LHCN-M2 (cell line): ENCODE data around the gene PDE9A. TPM values are rescaled to one million over a fixed set of nuclear protein-coding genes. Genes with fewer than 3 reads are reported as not detected.

Source experiments
- DNase-seq: peaks from one replicate; pipeline ENCODE4 v3.0.0-alpha.2; 2012; ENCODE audit warnings: low read depth
- total RNA-seq: library from RNA; depleted of rRNA; stranded (reverse); fragments of >200 nt; gene quantifications from 2 replicates; pipeline ENCODE4 v1.2.3, GENCODE V29; 2014

Gene PDE9A
- total RNA-seq, 1 experiment from 2014 or later: not detected

DNA sequence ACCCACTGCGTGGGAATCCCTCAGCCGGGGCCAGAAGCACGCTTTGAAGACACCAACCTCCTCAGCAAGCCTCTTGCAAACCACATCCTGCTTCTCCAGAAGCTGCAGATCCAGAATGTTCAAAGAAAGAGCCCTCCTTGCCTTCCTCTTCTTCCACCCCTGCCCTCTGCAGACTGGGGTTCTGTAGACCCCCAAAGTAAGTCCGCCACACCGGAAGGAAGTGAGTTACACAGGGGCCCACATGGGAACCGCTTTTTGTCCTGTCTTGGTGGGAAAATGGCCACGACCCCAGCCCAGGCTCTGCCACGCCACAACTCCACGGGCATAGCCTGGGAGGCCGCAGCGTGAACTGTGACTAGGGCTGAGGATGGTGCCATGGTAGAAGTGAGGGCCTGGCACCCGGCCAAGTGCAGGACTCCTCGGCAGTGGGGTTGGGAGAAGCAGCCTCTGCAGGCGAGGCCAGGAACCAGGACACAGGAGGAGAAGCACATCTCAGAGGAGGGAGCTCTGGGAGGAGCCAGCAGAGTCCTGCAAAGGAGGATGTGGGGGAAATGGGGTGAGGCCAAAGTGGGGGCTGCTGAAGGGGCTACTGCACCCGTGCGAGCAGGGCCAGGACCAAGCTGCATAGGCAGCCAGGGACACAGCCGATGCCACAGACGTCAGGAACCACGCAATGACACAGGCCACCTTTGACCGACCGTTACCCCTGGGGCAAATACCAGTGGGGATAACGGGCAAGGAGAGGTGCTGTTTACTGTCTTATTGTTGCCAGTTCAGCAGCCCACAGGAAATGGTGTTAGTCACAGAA is 30.9 kb downstream of the PDE9A start:
- no peak for DNase-seq

DNA sequence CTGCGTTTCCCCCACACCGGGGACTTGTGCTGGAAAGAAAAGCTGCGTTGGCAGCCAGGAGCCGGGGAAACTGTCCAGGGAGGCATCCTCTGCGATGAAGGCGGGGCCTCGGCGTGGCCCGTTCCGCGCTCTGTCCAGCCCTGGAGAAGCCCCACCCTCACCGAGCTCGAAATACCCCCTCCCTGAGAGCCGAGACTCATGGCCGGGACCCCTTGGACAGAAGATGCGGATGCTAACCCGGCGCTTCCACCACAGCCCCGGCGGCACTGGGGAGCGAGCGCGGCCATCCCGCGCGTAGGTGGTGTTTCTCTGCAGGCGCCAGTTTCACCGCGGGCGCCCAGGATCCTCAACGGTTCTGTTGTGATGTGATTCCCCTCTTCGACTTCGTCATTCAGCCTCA is 31.6 kb downstream of the PDE9A start:
- no peak for DNase-seq

DNA sequence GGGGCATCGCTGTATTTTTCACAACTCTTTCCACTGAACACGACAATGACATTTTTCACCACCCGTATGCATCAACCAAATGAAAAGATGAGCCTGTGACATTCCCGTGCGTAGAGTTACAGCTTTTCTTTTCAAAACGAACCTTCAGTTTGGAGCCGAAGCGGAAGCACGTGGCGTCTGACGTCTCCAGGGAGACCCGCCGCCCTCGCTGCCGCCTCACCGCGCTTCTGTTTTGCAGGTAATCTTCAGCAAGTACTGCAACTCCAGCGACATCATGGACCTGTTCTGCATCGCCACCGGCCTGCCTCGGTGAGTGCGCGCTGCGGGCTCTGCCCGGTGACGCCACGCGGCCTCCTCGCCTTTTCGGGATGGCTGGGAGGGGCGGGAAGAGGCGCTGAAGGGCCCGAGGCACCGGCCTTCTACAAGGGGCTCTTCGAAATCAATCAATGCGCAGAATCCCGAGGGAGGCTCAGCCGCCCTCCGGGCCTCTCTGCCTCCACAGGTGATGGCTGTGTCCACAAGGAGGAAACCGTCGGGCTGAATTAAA is 32.6 kb downstream of the PDE9A start:
- no peak for DNase-seq

DNA sequence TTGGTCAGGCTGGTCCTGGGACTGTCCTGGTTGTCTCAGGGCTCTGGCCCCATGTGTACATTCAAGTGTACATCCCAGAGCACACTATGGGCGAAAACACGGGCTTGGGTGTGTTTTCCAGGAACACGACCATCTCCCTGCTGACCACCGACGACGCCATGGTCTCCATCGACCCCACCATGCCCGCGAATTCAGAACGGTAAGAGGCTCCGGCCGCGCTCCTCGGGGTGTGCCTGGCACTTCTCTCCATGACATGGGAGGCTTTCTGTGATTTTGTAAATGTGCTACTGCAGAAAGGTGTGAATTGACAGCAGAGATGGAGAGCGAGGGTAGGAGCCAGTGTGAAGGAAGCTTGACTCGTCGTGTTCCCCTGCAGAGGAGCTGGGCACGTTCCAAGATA is 34.4 kb downstream of the PDE9A start:
- DNase-seq: no peak

DNA sequence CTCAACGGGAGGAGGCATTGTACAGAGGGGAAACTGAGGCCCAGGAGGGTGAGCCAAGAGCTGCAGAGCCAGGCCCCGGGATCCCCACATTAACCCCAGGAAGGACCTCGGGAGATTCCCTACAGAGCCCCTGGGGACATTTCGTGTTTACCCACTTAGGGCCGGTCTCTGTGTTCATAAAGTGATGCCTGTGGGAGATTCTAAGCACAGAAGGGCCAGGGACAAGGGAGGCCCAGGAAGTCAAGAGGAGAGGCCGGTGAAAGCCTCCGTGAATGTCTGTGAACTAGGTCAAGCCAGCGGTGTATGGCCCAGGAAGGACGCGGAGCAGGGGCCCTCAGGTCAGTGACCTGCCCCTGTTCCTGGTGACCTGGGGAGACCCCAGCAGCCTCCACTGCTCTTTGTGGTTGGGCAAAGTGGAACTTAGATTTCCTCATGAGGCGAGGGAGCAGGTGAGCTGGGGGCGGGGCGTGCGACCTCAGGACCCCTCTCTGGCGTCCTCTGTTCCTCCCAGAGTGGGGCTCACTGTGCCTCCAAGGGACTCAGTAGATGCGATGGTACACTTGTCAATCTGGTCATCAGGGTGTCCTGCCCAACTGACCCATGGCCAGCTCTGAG is 34.9 kb downstream of the PDE9A start:
- no peak for DNase-seq

DNA sequence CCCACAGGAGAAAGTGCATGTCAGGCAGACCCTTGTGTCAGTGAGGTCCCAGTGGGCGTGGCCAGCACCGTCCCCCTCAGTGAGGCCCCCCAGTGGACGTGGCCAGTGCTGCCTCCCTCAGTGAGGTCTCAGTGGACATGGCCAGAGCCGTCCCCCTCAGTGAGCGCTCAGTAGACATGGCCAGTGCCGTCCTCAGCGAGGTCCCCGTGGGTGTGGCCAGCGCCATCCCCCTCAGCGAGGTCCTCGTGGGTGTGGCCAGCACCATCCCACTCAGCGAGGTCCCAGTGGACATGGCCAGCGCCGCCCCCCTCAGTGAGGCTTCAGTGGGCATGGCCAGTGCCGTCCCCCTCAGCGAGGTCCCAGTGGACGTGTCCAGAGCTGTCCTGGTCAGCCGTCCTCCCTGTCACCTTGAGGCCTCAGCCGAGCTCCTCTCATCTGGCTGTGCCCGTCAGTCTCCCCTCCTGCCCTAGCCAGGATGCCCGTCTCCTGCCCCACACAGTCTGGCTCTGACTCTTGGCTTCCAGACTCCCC is 35.5 kb downstream of the PDE9A start:
- no peak for DNase-seq

DNA sequence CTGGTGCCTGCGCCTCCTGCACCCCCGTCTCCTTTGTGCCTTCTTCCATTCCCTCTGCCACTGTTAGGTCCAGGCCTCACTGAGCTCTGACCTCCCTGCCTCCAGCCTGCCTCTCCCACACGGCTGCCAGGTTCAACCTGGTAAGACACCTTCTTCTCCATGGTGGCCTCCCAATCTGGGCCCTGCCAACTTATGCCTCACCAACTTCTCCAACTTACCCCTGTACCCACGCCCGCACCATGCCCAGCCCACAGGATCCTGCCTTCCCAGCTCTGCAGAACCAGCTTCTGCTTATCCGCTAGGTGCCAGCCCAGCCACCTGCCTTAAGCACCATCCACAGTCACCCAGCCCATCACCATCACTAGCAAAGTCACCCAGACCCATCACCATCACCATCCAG is 37.2 kb downstream of the PDE9A start:
- DNase-seq: no peak

DNA sequence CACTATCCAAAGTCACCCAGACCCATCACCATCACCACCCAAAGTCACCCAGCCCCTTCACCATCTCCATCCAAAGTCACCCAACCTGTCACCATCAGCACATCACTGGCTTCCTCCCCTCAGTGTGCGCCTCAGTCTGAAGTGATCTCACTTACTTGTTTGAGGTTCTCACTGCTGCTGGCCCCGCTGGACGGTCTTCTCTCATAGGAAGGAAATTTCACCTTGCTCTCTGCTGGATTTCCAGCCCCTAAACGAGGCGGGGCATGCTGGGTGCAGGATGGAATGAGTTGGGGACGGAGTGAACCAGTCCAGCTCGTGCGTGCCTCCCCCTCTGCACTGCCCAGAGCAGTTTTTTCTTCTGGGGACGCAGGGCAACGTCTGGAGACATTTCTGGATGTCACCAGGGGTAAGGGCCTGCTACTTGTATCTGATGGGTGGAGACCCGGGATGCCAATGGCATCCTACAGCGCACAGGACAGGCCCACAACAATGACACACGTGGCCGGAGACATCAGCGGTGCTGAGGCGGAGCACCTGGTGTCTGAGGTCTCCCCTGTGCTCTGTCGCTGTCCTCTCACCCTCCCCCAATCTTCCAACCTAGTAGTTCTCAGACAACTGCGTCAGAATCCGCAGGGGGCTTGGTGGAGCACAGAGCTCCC is 38.6 kb downstream of the PDE9A start:
- no peak for DNase-seq

DNA sequence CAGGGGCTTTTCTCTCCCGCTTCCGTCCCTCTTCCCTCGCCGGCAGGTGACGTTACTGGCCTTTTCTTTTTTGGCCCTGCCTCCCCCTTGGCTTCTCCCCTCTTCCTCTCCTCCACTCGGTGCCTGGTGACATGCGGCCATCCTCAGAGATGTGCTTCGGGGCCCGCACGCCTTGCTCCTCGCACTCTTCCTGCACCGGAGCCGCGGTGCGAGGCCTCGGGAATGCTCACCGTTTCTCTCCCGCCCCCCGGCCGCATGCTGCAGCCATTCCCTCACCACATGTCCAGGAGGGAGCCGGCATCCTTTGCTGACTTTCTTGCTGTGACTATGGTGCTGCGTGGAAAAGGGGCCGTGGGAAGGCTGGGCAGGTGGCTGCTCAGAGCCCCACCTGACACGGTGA is 39.3 kb downstream of the PDE9A start:
- no peak for DNase-seq

DNA sequence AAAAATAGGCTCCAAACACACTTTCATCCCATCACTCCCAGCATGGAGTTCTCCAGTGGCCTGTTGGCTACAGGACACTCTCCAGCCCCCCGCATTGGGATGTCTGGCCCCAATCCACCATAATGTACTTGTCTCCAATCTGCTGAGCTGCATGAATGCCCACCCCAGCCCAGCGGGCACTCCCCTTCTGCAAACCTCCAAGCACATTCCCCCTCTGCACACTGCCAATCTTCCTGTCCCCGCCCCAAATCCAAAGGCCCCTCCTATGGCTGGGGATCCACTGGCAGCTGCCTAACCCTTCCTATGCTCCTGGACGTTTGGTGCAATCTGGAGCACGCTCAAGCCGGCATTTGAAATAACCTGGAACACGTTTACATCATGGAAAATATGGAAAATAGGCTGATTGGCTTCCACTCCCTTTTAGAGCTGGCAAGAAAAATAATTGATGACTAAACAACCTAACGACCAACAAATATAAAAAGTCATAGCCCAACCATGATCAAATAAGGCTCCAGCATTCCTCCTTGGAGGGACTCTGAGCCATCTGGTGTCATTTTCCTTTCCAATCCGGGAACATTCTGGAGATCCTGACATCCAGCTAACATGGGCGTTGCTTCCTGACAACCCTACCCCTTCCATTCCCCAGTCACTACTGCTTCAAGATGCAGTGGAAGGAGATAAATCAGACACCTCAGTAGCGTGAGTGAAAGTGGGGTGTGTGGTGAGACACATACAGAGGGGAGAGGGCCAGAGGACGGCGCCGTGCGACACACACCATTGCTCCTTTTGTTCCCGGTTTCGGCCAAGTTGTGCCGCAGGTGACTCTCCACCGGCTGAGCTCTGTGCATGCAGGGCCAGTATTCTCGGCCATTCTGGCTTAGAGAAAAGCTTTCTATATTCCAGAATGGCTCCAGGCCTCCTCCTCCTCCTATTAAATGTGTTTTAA is 41.6 kb downstream of the PDE9A start:
- no peak for DNase-seq

DNA sequence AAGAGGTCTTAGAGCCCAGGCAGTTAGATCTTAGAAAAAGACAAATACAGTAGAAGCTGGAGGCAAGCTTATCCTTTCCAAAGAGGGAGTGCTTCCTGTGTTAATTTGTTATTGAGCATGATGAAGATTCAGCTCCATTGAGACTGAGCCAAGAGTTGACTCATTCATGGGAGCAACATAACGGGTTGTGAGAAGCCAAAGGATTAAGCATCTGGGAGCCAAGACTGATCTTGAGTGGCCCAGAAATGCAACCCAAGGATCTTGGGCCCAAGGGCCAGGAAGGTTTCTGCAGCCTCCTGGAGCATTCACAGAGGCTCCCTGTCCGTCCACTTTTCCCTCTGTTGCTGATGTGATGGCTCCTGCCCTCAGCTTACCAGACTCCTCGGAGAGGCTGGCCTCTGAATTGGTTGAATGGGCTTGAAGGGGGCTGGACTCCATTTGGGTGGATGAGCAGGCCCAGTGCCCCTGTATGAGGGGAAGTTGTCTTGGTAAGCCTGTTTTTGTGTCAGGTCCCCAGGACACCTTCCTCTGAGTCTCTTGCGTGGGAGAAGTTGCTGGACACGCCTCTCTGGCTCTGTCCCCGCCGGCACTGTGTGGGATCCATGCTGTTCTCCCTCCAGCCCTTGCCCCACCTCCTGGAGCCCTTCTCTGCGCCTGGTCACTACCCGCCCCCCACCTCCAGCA is 42.4 kb downstream of the PDE9A start:
- DNase-seq: peak; percentile 18

DNA sequence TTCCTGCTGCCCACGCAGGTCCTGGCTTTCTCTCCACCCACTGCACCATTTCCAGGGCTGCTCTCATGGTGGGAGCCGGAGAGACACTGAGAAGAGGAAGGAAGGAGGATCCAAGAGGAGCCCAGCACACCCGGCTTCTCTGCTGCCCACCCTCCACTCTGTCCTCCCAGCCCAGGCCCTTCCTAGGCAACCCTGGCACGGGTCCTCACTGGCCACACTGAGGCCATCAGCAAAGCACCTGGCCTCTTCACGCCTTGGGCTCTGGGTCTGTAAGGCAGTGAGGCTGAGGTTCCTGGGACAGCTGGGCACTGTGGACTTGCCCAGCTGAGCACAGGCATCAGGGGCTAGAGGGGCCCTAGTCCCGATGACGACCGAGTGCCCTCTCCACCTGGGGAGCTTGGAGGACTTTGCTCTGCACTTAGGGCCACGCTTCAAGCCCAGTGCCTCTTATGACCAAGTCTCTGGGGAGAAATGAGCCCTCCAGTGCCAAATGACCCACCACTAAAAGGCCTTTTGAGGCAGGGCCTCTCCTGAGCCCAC is 43.1 kb downstream of the PDE9A start:
- no peak for DNase-seq

DNA sequence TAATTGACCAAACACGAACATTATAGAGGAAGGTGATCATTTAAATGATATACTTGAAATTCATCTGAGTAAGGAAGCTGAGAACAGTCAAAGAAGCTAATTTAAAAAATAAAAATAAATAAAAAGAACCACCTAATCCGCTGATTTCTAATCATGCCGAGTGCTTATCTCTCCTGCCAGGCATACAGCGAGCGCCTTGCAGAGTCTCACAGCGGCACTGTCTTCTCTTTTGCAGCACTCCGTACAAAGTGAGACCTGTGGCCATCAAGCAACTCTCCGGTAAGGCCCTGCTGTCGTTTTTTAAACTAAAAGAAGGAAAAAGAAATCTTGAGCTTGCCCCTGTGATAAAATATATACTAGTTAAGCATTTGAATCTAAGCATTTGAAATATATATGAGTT is 45.3 kb downstream of the PDE9A start:
- no peak for DNase-seq

DNA sequence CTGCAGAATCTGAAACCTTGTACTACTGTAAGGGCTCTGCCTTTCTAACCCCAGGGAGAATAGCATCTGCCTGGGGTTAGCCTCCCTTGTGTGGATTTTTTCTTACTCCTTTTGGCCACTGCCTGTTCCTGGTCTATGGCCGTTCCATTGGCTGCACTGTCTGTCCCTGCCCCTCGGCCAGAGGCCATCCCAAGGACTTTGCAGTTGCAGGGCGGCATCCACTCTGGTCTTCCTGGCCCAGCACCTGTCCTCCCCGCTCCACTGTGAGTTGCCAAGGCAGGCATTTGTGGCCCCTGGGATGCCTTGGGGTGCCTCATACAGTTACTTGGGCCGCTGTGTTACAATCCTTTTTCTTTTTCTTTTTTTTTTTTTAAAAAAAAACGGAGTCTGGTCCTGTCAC is 45.8 kb downstream of the PDE9A start:
- no peak for DNase-seq

DNA sequence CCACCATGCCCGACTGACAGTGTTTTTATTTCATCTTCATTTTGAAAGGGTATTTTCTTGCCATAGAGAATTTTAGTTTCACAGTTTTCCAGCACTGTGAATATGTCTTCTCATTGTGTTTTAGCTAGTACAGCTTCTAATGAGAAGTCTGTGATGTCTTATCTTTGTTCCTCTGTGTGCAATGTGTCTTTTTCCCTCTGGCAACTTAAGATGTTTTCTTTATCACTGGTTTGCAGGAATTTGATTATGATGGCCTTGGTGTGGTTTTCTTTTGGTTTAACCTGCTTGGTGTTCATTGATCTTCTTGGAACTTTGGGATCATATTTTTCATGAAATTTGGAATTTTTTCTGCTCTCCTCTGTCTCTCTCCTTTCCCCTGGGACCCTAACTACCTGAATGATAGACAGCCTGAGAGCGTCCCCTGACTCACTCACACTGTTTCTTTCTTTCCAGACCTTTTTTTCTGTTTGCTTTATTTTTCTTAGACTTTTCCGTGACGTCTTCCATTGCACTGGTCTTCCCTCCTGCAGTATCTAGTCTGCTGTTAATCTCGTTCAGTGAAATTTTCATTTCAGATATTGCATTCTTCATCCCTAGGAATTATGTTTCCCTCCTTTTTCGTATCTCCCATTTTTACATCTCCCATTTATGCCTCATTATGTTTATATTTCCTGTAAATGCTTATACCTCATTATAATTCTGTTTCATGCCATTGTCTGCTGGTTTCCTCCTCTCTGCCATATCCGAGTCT is 48.5 kb downstream of the PDE9A start:
- no peak for DNase-seq

DNA sequence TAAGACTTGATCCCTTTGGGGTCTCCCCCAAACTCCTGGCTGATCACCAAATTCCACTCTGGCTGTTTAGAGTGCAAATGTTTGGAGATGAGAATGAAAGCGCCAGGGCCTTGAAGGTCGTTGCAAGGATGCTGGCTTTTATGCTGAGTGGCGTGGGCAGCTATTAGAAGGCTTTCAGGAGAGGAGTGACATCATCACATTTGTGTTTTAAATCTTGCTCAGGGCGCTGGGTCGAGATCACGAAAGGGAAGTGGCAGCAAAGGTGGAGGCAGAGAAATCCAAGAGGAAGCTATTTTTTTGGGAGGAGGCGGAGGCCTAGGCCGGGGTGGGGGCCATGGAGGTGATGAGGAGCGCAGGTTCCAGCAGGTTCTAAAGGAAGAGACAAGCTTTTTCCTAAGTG is 49.3 kb downstream of the PDE9A start:
- DNase-seq: no peak

DNA sequence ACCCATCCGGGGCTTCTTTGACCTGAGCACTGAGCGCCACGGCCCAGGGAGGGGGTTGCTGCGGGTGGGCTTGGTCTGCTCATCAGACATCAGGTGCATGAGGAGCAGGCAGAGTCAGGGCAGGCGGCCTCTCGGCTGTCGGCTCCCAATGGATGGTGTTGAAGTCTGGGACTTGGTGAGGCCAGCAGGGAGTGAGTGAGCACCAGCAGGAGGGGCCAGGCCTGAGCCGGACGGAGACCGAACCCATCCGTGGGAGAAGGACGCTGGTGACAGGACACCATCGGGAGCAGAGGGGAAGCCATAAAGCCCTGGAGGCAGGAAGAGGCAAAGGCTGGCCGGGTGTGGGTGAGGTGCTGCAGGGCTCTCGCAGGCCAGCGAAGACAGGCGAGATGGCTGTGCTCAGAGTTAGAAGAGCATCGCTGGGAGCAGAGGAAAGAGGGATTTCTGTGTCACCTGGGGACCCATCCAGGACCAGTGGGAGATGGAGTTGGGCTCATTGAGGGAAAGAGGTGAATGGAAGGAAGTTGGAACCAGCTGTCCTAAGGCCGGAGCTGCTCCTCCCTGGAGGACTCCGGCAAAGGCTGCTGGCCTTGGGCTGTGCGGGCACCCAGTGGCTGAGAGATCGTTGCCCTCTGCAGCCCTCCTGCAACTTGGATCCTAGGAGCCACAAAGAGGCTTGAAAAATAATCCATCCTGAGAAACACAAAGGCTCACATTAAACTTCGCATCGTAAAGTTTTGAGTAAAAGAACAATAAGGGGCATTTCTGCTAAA is 49.9 kb downstream of the PDE9A start:
- DNase-seq: no peak

DNA sequence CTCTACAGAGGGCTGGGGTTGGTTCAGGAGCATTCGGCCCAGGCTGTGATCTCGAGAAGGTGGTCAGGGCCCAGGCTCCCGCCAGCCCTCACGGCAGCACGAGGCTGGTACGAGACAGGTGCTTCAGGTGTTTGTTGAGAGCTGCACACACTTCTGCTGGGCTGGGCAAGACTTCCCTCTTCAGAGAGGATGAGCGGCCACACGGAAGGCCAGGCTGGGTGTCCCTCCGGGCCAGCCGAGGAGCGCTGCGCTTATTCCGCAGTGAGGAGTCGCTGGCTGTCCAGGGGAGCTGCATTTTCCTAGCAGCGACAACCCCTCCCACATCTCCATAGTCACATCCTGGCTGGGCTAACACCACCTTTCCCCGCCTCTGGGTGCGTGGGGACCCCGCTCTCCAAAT is 50.5 kb downstream of the PDE9A start:
- DNase-seq: no peak

DNA sequence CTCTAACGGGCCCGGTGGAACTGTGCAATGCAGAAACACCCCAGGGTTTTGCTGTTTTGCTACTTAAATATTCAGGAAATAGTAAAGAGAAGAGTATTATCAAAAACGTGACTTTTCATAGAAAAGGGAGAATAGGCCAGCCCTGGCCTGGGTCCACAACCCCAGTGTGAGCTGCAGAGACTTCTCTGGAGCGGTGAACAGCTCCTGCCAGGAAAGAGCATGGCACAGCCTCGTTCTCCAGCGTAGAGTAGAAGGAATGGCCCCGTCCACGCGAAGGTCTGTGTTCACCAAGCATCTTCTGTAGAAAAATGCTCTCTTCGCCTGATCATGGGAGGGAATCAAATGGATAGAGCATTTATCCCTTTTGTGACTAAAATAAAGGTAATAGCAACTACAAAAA is 51.4 kb downstream of the PDE9A start:
- no peak for DNase-seq
